Nephron (organoid): ENCODE measurements around the gene CACNA1C.
"Not testable (repeated sequence)": the region's sequence is repeated elsewhere in the genome, so short reads cannot be mapped to it uniquely, and the experiment has no call there.

Source experiments
- H3K27ac Mint-ChIP-seq, 3 experiments: 2 replicates each; pipeline ENCODE4 v1.8.0; 2020; ENCODE audit warnings: mixed read lengths in 3 of 3, mild to moderate bottlenecking in 2 of 3, moderate library complexity in 1 of 3
- H3K27me3 Mint-ChIP-seq: 2 replicates; pipeline ENCODE4 v1.8.0; 2021; ENCODE audit warnings: low read depth, mild to moderate bottlenecking, moderate library complexity, mixed read lengths
- H3K36me3 Mint-ChIP-seq: 2 replicates; pipeline ENCODE4 v1.8.0; 2020; ENCODE audit warnings: low read depth, mixed read lengths
- H3K4me1 Mint-ChIP-seq: 2 replicates; pipeline ENCODE4 v1.8.0; 2020; ENCODE audit warnings: mixed read lengths
- H3K4me3 Mint-ChIP-seq, 3 experiments: 2 replicates each; pipeline ENCODE4 v1.8.0; 2020; ENCODE audit warnings: mild to moderate bottlenecking in 3 of 3, mixed read lengths in 3 of 3, moderate library complexity in 2 of 3
- H3K9me3 Mint-ChIP-seq: 2 replicates; pipeline ENCODE4 v1.8.0; 2020; ENCODE audit warnings: mixed read lengths
- TF ChIP-seq, protein P1 (sequence below), 3 experiments: fragments of 200-600 bp; sonication (generic); IDR thresholded peaks; one replicate each; pipeline ENCODE4 v1.5.0; 2021; ENCODE audit warnings: antibody characterized with exemption in 3 of 3; ENCODE audit not compliant: unreplicated experiment in 3 of 3

The CACNA1C gene

DNA sequence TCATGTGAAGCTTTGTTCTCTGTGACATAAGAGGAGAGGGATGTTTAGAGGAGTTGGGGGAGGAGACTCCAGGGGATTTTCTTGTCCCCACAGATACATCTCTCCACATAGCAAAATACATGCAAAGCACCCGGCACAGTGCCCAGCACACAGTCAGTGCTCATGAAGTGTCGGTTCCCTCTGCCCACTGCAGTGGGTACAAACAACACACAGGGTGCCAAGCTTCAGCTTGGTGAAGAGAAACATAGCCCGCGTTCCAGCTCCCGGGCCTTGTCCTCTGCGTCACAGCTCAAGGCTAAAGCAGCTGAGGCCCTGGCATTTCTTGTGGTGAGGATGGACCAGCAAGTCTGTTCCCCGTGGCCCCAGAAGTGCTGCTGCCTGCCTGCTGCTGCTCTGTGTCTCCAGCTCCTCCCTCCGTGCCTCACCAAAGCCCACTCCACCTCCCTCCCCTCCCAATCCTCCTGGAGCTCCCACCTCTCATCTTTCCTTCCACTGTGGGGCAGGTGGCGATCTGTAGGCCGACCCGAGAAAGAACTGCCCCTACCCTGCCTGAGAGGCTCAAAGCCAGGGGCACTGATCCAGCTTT lies 685.0 kb downstream of the CACNA1C start:
- Mint-ChIP-seq H3K36me3 (no peaks in the 10 kb centered on the region), H3K9me3 (no peaks in the 10 kb centered on the region), H3K4me3 (no peak overlapping the region), H3K4me1 (peaks cover 13% of the 10 kb centered on the region), H3K27me3 (peaks cover 61% of the 10 kb centered on the region), H3K27ac (no peak overlapping the region)
- TF ChIP-seq, protein P1, sequence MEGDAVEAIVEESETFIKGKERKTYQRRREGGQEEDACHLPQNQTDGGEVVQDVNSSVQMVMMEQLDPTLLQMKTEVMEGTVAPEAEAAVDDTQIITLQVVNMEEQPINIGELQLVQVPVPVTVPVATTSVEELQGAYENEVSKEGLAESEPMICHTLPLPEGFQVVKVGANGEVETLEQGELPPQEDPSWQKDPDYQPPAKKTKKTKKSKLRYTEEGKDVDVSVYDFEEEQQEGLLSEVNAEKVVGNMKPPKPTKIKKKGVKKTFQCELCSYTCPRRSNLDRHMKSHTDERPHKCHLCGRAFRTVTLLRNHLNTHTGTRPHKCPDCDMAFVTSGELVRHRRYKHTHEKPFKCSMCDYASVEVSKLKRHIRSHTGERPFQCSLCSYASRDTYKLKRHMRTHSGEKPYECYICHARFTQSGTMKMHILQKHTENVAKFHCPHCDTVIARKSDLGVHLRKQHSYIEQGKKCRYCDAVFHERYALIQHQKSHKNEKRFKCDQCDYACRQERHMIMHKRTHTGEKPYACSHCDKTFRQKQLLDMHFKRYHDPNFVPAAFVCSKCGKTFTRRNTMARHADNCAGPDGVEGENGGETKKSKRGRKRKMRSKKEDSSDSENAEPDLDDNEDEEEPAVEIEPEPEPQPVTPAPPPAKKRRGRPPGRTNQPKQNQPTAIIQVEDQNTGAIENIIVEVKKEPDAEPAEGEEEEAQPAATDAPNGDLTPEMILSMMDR (IDR thresholded peaks at IDR 0.05; ENCODE audit: unreplicated experiment in 3 of 3): no peak

DNA sequence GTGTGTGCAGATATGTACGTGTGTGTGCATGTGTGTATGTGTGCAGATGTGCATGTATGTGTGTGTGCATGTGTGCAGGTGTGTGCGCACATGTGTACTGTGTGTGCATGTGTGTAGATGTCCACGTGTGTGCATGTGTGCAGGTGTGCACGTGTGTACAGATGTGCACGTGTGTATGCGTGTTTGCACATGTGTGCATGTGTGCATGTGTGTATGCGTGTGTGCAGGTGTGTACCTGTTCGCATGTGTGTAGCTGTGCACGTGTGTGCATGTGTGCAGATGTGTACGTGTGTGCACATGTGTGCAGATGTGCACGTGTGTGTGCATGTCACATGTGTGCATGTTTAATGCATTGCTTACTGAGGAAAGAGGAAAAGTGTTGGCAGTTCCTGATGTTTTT lies 686.3 kb downstream of the CACNA1C start:
- H3K4me1 Mint-ChIP-seq: peaks cover 3% of the 10 kb centered on the region
- no peaks in the 10 kb centered on the region for H3K36me3 Mint-ChIP-seq
- TF ChIP-seq, protein P1 (IDR thresholded peaks at IDR 0.05; ENCODE audit: unreplicated experiment in 3 of 3): no peak
- H3K9me3 Mint-ChIP-seq: no peaks in the 10 kb centered on the region
- H3K4me3 Mint-ChIP-seq: no peak overlapping the region
- no peak overlapping the region for H3K27ac Mint-ChIP-seq
- H3K27me3 Mint-ChIP-seq: peaks cover 55% of the 10 kb centered on the region

DNA sequence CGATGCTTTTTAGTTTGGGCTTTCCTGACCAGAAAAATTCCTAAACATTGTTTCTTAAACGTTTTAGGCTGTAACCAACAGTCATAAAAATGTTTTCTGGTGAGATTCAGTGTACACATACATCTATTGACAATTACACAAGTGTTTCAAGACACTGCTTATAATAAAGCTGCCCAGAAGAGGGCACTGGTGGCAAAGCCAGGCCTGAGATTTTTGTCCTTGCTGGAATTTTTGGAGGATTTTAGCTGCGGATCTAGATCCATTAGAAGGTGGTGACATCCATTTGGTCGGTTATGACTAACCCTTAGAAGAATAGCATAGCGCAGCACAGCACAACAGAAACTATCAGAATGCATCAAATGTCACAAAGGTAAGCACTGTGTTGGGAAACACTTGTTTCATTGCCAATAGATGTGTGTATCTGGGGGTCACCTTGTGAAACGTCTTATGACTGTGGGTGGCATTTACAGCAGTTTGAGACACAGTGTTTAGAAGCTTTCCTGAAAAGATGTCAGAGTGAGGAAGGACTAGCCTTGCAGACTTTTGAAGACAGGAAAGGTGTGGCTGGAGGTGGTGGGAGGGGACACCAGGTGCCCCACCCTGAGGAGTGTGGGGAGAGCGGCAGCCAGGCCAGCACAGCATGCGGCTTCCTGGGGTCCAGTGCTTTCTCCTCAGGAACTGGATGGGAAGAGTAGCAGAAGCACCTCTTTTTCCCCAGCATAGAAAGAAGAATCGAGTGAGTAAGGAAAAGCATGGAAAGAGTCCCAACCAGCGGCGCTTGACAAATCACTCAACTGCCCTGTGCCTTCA lies 687.2 kb downstream of the CACNA1C start:
- H3K4me1 Mint-ChIP-seq: no peaks in the 10 kb centered on the region
- H3K36me3 Mint-ChIP-seq: no peaks in the 10 kb centered on the region
- no peaks in the 10 kb centered on the region for H3K9me3 Mint-ChIP-seq
- H3K27me3 Mint-ChIP-seq: peaks cover 55% of the 10 kb centered on the region
- no peak overlapping the region for H3K4me3 Mint-ChIP-seq
- no peak overlapping the region for H3K27ac Mint-ChIP-seq
- TF ChIP-seq, protein P1 (IDR thresholded peaks at IDR 0.05; ENCODE audit: unreplicated experiment in 3 of 3): peak; percentile 57 to 64 (median 59)

DNA sequence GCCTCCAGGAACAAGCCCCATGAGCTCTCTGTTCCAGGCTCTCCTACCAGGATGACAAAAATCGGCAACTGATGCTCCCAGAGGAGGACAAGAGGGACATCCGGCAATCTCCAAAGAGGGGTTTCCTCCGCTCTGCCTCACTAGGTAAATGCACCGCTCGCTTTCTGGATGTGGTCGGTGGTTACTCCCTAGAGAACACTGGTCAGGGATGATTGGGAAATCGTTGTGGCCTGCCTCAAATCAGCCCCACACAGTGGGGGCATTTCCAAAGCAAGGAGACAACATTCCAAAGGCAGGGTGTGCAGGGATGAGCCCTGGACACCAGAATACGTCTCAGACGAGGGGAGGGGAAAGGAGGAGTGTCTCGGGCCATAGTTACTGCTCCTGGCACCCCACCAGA lies 689.2 kb downstream of the CACNA1C start:
- H3K36me3 Mint-ChIP-seq, H3K4me1 Mint-ChIP-seq, H3K4me3 Mint-ChIP-seq, H3K27ac Mint-ChIP-seq, H3K9me3 Mint-ChIP-seq: not testable (repeated sequence)
- peaks cover 49% of the 10 kb centered on the region for H3K27me3 Mint-ChIP-seq

DNA sequence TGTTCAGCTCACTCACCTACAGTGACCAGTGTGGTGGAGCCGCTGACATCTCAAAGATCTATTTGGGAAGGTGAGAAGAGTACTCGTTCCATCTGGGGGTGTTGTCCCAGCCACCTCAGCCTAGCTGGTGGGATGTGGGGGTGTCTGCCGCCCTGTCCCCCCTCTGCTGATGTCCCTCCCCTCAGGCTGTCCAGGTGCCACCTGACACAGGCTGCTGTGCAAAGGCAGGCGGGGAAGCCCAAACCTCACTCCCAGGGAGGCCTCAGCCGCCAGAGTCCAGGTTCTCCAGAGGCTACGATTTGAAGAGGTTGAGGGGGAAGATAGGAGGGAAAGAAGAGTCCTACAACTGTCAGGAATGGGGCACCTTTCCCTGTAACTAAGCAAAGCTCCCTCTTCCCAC lies 690.7 kb downstream of the CACNA1C start:
- H3K4me1 Mint-ChIP-seq: no peaks in the 10 kb centered on the region
- peaks cover 49% of the 10 kb centered on the region for H3K27me3 Mint-ChIP-seq
- no peak overlapping the region for H3K4me3 Mint-ChIP-seq
- H3K27ac Mint-ChIP-seq: no peak overlapping the region
- TF ChIP-seq, protein P1 (IDR thresholded peaks at IDR 0.05; ENCODE audit: unreplicated experiment in 3 of 3): no peak
- H3K9me3 Mint-ChIP-seq: peaks cover 3% of the 10 kb centered on the region
- H3K36me3 Mint-ChIP-seq: no peaks in the 10 kb centered on the region

DNA sequence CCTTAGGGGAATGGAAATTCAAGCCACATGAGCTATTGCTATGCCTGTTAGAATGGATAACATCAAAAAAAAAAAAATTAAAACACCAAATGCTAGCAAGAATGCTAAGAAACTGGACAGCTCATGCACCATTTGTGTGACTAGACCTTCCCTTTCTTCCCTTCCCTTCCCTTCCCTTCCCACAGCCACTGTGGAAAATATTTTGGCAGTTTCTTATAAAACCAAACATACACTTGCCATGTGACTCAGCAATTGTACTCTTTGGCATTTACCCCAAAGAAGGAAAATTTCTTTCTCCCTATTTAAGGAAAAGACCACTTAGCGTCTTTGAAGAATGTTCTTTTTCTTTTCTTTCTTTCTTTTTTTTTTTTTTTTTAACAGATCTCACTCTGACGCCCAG lies 692.9 kb downstream of the CACNA1C start:
- Mint-ChIP-seq H3K4me3 (no peak overlapping the region), H3K9me3 (peaks cover 3% of the 10 kb centered on the region), H3K27me3 (peaks cover 42% of the 10 kb centered on the region), H3K27ac (no peak overlapping the region), H3K36me3 (no peaks in the 10 kb centered on the region), H3K4me1 (no peaks in the 10 kb centered on the region)
- TF ChIP-seq, protein P1 (IDR thresholded peaks at IDR 0.05; ENCODE audit: unreplicated experiment in 3 of 3): no peak
